ENCODE data around the gene ANKS3.

ANKS3 gene

GRCh38 chr16:4766875-4767628, 33.0 kb upstream of the ANKS3 start, which contains the start of gene ZNF500:
TSS of gene ZNF500 (minus strand) at chr16:4767162. CDS start at chr16:4765978, 1,184 bp downstream.
- peak; percentile 94 for DNase-seq (ENCODE audit: low read depth)
- peak within 1 kb of the TSS; percentile 85 for H3K4me3 ChIP-seq (ENCODE audit: control insufficient read depth, low read depth, low read length)
- TF ChIP-seq, protein P1, sequence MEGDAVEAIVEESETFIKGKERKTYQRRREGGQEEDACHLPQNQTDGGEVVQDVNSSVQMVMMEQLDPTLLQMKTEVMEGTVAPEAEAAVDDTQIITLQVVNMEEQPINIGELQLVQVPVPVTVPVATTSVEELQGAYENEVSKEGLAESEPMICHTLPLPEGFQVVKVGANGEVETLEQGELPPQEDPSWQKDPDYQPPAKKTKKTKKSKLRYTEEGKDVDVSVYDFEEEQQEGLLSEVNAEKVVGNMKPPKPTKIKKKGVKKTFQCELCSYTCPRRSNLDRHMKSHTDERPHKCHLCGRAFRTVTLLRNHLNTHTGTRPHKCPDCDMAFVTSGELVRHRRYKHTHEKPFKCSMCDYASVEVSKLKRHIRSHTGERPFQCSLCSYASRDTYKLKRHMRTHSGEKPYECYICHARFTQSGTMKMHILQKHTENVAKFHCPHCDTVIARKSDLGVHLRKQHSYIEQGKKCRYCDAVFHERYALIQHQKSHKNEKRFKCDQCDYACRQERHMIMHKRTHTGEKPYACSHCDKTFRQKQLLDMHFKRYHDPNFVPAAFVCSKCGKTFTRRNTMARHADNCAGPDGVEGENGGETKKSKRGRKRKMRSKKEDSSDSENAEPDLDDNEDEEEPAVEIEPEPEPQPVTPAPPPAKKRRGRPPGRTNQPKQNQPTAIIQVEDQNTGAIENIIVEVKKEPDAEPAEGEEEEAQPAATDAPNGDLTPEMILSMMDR (conservative IDR thresholded peaks at IDR 0.05; ENCODE audit: control insufficient read depth, insufficient read depth, low read depth, low read length) = no peak

GRCh38 chr16:4765511-4766474, 31.7 kb upstream of the ANKS3 start:
- TF ChIP-seq, protein P1 (conservative IDR thresholded peaks at IDR 0.05; ENCODE audit: control insufficient read depth, insufficient read depth, low read depth, low read length) = no peak
- DNase-seq (ENCODE audit: low read depth) = no peak
- peak overlapping the region; percentile 85 for H3K4me3 ChIP-seq (ENCODE audit: control insufficient read depth, low read depth, low read length)

DNA sequence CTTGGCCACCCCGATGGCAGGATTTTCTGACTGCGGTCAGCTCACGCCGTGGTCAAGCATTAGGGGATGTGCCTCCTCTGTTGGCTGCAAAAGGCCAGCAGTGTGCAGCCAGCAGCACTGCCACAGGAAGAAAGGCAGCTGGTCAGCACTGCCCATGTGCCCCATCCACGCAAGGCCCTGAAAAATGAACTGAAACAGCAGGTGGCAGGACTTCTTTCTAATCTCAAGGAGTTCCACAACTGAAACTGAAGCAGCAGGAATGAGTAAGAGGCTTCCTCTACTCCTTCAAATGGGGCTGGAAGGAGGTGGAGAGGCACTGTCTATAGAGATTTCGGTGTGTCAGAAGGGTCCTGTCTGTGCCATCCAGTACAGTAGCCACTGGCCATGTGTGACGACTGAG, 29.7 kb upstream of the ANKS3 start:
- no peak for DNase-seq (ENCODE audit: low read depth)
- H3K4me3 ChIP-seq (ENCODE audit: control insufficient read depth, low read depth, low read length) = no peak overlapping the region
- TF ChIP-seq, protein P1 (conservative IDR thresholded peaks at IDR 0.05; ENCODE audit: control insufficient read depth, insufficient read depth, low read depth, low read length) = no peak

- TF ChIP-seq, protein P1 (conservative IDR thresholded peaks at IDR 0.05; ENCODE audit: control insufficient read depth, insufficient read depth, low read depth, low read length) = no peak
- H3K4me3 ChIP-seq (ENCODE audit: control insufficient read depth, low read depth, low read length) = no peak overlapping the region
- no peak for DNase-seq (ENCODE audit: low read depth)
Measured at GRCh38 chr16:4762205-4762604, 28.1 kb upstream of the ANKS3 start.

DNA sequence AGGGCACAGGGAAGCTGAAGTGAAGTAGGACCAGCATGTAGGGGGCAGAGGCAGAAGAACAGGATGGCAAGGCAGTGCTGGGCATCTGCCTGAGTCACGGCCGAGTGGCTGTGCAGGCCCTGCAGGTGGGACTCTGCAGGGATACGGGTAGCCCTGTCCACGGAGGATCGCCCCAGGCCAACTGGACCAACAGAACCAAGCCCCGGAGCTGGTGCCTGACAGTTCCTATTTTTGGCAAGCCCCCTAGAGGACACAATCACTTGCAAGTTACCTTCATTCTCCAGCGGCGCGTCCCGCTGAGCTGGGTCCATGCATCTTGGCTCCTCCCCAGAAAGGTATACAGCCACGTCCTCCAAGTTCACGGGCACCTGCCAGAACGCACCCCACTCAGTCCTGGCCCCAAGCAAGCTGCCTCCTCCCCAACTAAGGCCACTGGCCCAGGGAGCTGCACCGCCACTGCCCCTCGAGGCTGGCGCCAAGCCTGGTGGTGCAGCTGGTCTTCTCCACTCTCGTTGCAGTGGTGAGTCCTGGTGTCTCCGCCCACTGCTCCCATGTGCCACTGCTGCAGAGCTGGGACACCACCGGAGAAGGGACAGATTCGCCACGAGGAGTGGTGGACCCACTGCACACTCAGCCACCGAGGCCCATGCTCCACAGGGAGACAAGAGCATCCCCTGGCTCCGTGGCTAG, 26.3 kb upstream of the ANKS3 start:
- no peak for DNase-seq (ENCODE audit: low read depth)
- H3K4me3 ChIP-seq (ENCODE audit: control insufficient read depth, low read depth, low read length) = no peak overlapping the region
- TF ChIP-seq, protein P1 (conservative IDR thresholded peaks at IDR 0.05; ENCODE audit: control insufficient read depth, insufficient read depth, low read depth, low read length) = no peak

DNA sequence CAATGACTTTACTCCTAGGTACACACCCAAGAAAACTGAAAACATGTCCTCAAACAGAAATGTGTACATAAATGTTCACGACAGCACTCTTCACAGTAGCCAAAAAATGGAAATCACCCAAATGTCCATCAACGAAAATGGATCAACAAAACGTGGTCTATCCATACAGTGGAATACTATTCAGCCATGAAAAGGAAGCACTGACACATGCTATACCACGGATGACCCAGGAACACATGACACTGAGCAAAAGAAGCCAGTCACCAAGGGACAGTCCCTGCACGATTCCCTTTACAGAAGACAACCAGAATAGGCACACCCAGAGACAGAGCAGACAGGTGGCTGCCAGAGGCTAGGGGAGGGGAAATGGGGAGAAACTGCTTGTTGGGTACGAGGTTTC, 21.6 kb upstream of the ANKS3 start:
- TF ChIP-seq, protein P1 (conservative IDR thresholded peaks at IDR 0.05; ENCODE audit: control insufficient read depth, insufficient read depth, low read depth, low read length) = no peak
- no peak overlapping the region for H3K4me3 ChIP-seq (ENCODE audit: control insufficient read depth, low read depth, low read length)

More for the DNA sequence above, 21.6 kb upstream of the ANKS3 start:
- DNase-seq (ENCODE audit: low read depth) = no peak
